Measurements from ENCODE around the gene PXDC1. TPM values are rescaled to one million over a fixed set of nuclear protein-coding genes. Genes with fewer than 3 reads are reported as not detected.

The PXDC1 gene
- total and polyA plus RNA-seq, 4 donors: 24.1 to 106 (median 77.6) TPM

GRCh38 chr6:3714768-3715167 lies 36.7 kb downstream of the PXDC1 start:
- Histone ChIP-seq H3K9me3 (ENCODE audit: control insufficient read depth in 4 of 4, low read length in 3 of 4) (no peaks in the 10 kb centered on the region), H3K27me3 (ENCODE audit: control insufficient read depth in 4 of 4, insufficient read depth in 4 of 4, low read length in 3 of 4) (no peaks in the 10 kb centered on the region), H3K36me3 (ENCODE audit: control insufficient read depth in 4 of 4, insufficient read depth in 3 of 4, low read depth in 1 of 4, low read length in 3 of 4) (peaks cover 0 to 3% (median 0%) of the 10 kb centered on the region in 4 donors), H3K9ac (ENCODE audit: low read depth in 1 of 2, low read length in 2 of 2) (no peak overlapping the region), H3K4me1 (ENCODE audit: control insufficient read depth in 4 of 4, insufficient read depth in 4 of 4, low read length in 3 of 4) (peaks cover 0 to 10% (median 6%) of the 10 kb centered on the region in 4 donors), H3K27ac (ENCODE audit: low read depth in 1 of 2, low read length in 2 of 2) (no peak overlapping the region), H3K4me3 (ENCODE audit: low read depth in 1 of 3, low read length in 3 of 3) (no peak overlapping the region)
- DNase-seq (ENCODE audit: low spot score): no peak
- WGBS: 99% methylated on average over 1 of the region's 1 CpG
- TF ChIP-seq TAF1 (conservative IDR thresholded peaks at IDR 0.05) (no peak), GABPA (IDR thresholded peaks at IDR 0.05 in 1 of 2, conservative IDR thresholded peaks at IDR 0.05 in 1 of 2) (no peak), JUND (IDR thresholded peaks at IDR 0.05) (no peak), MAX (IDR thresholded peaks at IDR 0.05) (no peak), CTCF (IDR thresholded peaks at IDR 0.05; ENCODE audit: low read depth, low read length, missing input control) (no peak), YY1 (IDR thresholded peaks at IDR 0.05) (no peak), HNF4G (IDR thresholded peaks at IDR 0.05) (no peak), REST (IDR thresholded peaks at IDR 0.05) (no peak), SP1 (IDR thresholded peaks at IDR 0.05) (no peak), RAD21 (IDR thresholded peaks at IDR 0.05) (no peak), FOXA2 (IDR thresholded peaks at IDR 0.05) (no peak), ATF3 (IDR thresholded peaks at IDR 0.05) (no peak), NR2F2 (IDR thresholded peaks at IDR 0.05) (no peak)

- no peak for DNase-seq (ENCODE audit: low spot score)
- Histone ChIP-seq H3K36me3 (ENCODE audit: control insufficient read depth in 4 of 4, insufficient read depth in 3 of 4, low read depth in 1 of 4, low read length in 3 of 4) (no peaks in the 10 kb centered on the region), H3K9ac (ENCODE audit: low read depth in 1 of 2, low read length in 2 of 2) (no peak overlapping the region), H3K27me3 (ENCODE audit: control insufficient read depth in 4 of 4, insufficient read depth in 4 of 4, low read length in 3 of 4) (no peaks in the 10 kb centered on the region), H3K4me1 (ENCODE audit: control insufficient read depth in 4 of 4, insufficient read depth in 4 of 4, low read length in 3 of 4) (peaks cover 0 to 10% (median 6%) of the 10 kb centered on the region in 4 donors), H3K4me3 (ENCODE audit: low read depth in 1 of 3, low read length in 3 of 3) (no peak overlapping the region), H3K27ac (ENCODE audit: low read depth in 1 of 2, low read length in 2 of 2) (no peak overlapping the region), H3K9me3 (ENCODE audit: control insufficient read depth in 4 of 4, low read length in 3 of 4) (no peaks in the 10 kb centered on the region)
- 92% methylated on average over 4 of the region's 4 CpGs for WGBS
- TF ChIP-seq ZBTB33 (IDR thresholded peaks at IDR 0.05): no peak
- no peak for TF ChIP-seq GABPA (IDR thresholded peaks at IDR 0.05 in 1 of 2, conservative IDR thresholded peaks at IDR 0.05 in 1 of 2)
- no peak for TF ChIP-seq TAF1 (conservative IDR thresholded peaks at IDR 0.05)
- no peak for TF ChIP-seq NR2F2 (IDR thresholded peaks at IDR 0.05)
- no peak for TF ChIP-seq RAD21 (IDR thresholded peaks at IDR 0.05)
Measured at GRCh38 chr6:3714111-3714510, 37.4 kb downstream of the PXDC1 start.

Measured in liver (tissue), 9 donors.